ENCODE measurements around the gene ST8SIA6.
A peak's percentile ranks its signal among the peaks of the same experiment; 100 is the strongest.

ST8SIA6 gene

GRCh38 chr10:17452060-17452841, 2.1 kb downstream of the ST8SIA6 start:
- TF ChIP-seq EZH2phosphoT487 (IDR thresholded peaks at IDR 0.05; ENCODE audit: low read depth), result no peak
- no peak for TF ChIP-seq CTCF (IDR thresholded peaks at IDR 0.05; ENCODE audit: low read depth, low read length)
- no peak overlapping the region for H3K4me3 ChIP-seq (ENCODE audit: low read length)
- H3K9me3 ChIP-seq (ENCODE audit: insufficient read depth, low read length), result no peaks in the 10 kb centered on the region
- H3K4me2 ChIP-seq (ENCODE audit: low read length), result peak overlapping the region; percentile 28; the same call in 1 of the 2 replicates
- no peaks in the 10 kb centered on the region for H3K4me1 ChIP-seq (ENCODE audit: low read length)
- no peak overlapping the region for H2AFZ ChIP-seq (ENCODE audit: low read depth, low read length)
- H3K9ac ChIP-seq (ENCODE audit: low read length), result no peak overlapping the region
- H4K20me1 ChIP-seq (ENCODE audit: insufficient read depth, low read length), result no peaks in the 10 kb centered on the region
- H3K27ac ChIP-seq (ENCODE audit: low read length), result no peak overlapping the region
- no peaks in the 10 kb centered on the region for H3K27me3 ChIP-seq (ENCODE audit: low read depth, low read length)
- H3K79me2 ChIP-seq (ENCODE audit: low read length), result no peaks in the 10 kb centered on the region
- H3K36me3 ChIP-seq (replicated peaks; ENCODE audit: low read depth, low read length), result no peaks in the 10 kb centered on the region

GRCh38 chr10:17450024-17450423, 4.4 kb downstream of the ST8SIA6 start:
- Histone ChIP-seq H2AFZ (ENCODE audit: low read depth, low read length) (no peak overlapping the region), H3K4me3 (ENCODE audit: low read length) (no peak overlapping the region), H3K4me1 (ENCODE audit: low read length) (no peaks in the 10 kb centered on the region), H4K20me1 (ENCODE audit: insufficient read depth, low read length) (no peaks in the 10 kb centered on the region), H3K27me3 (ENCODE audit: low read depth, low read length) (no peaks in the 10 kb centered on the region), H3K4me2 (ENCODE audit: low read length) (no peak overlapping the region), H3K9ac (ENCODE audit: low read length) (no peak overlapping the region), H3K9me3 (ENCODE audit: insufficient read depth, low read length) (no peaks in the 10 kb centered on the region), H3K36me3 (replicated peaks; ENCODE audit: low read depth, low read length) (no peaks in the 10 kb centered on the region), H3K27ac (ENCODE audit: low read length) (no peak overlapping the region), H3K79me2 (ENCODE audit: low read length) (no peaks in the 10 kb centered on the region)
- TF ChIP-seq EZH2phosphoT487 (IDR thresholded peaks at IDR 0.05; ENCODE audit: low read depth) (no peak), CTCF (IDR thresholded peaks at IDR 0.05; ENCODE audit: low read depth, low read length) (no peak)

- Histone ChIP-seq H2AFZ (ENCODE audit: low read depth, low read length) (no peak overlapping the region), H3K79me2 (ENCODE audit: low read length) (no peaks in the 10 kb centered on the region), H3K36me3 (replicated peaks; ENCODE audit: low read depth, low read length) (no peaks in the 10 kb centered on the region), H3K4me2 (ENCODE audit: low read length) (no peak overlapping the region), H3K27me3 (ENCODE audit: low read depth, low read length) (no peaks in the 10 kb centered on the region), H3K4me3 (ENCODE audit: low read length) (no peak overlapping the region), H3K4me1 (ENCODE audit: low read length) (peaks cover 15% of the 10 kb centered on the region), H4K20me1 (ENCODE audit: insufficient read depth, low read length) (no peaks in the 10 kb centered on the region), H3K9ac (ENCODE audit: low read length) (no peak overlapping the region), H3K27ac (ENCODE audit: low read length) (no peak overlapping the region), H3K9me3 (ENCODE audit: insufficient read depth, low read length) (no peaks in the 10 kb centered on the region)
- no peak for TF ChIP-seq CTCF (IDR thresholded peaks at IDR 0.05; ENCODE audit: low read depth, low read length)
- TF ChIP-seq EZH2phosphoT487 (IDR thresholded peaks at IDR 0.05; ENCODE audit: low read depth), result no peak
Measured at GRCh38 chr10:17445400-17445998, 8.9 kb downstream of the ST8SIA6 start.

- H3K9ac ChIP-seq (ENCODE audit: low read length), result no peak overlapping the region
- peak overlapping the region; percentile 63 for H3K4me3 ChIP-seq (ENCODE audit: low read length)
- H2AFZ ChIP-seq (ENCODE audit: low read depth, low read length), result peak overlapping the region; percentile 74; the same call in 1 of the 2 replicates
- H3K4me1 ChIP-seq (ENCODE audit: low read length), result peaks cover 15% of the 10 kb centered on the region
- no peaks in the 10 kb centered on the region for H3K36me3 ChIP-seq (replicated peaks; ENCODE audit: low read depth, low read length)
- H4K20me1 ChIP-seq (ENCODE audit: insufficient read depth, low read length), result no peaks in the 10 kb centered on the region
- H3K79me2 ChIP-seq (ENCODE audit: low read length), result no peaks in the 10 kb centered on the region
- H3K9me3 ChIP-seq (ENCODE audit: insufficient read depth, low read length), result no peaks in the 10 kb centered on the region
- no peak overlapping the region for H3K27ac ChIP-seq (ENCODE audit: low read length)
- no peak for TF ChIP-seq CTCF (IDR thresholded peaks at IDR 0.05; ENCODE audit: low read depth, low read length)
- TF ChIP-seq EZH2phosphoT487 (IDR thresholded peaks at IDR 0.05; ENCODE audit: low read depth), result no peak
- H3K4me2 ChIP-seq (ENCODE audit: low read length), result peak overlapping the region; percentile 80
- no peaks in the 10 kb centered on the region for H3K27me3 ChIP-seq (ENCODE audit: low read depth, low read length)
Measured at GRCh38 chr10:17444388-17444714, 10.0 kb downstream of the ST8SIA6 start.
